Chondrocyte (in vitro differentiated cells): Measurements from ENCODE around the gene MRE11. TPM values are rescaled to one million over a fixed set of nuclear protein-coding genes. Genes with fewer than 3 reads are reported as not detected.

Experiments
- microRNA-seq: library from miRNA; unstranded; fragments of <30 nt; microRNA quantifications from one replicate; pipeline ENCODE4 v1.2.0, GENCODE V29; 2020; ENCODE audit warnings: borderline number of aligned reads
- total RNA-seq: library from RNA; stranded (reverse); gene quantifications from 3 replicates; pipeline ENCODE4 v1.2.1, GENCODE V29; 2021

MRE11 gene
- total RNA-seq, 1 donor from 2014 or later = 13.7 TPM

Small RNA genes lying within 50 kb of the gene (microRNA-seq; reads per million reads assigned to microRNA genes)
- 5.0 reads per million for gene MIR548L

Other genes with a start within 250 kb of the MRE11 start
- gene IZUMO1R, start 189.3 kb downstream of the MRE11 start, total RNA-seq = not detected in 3 replicates
- 0.05 TPM in 1 of 3 replicates, not detected in the others for gene GPR83, start 92.4 kb downstream of the MRE11 start, total RNA-seq
- gene ANKRD49, start 140 bp upstream of the MRE11 start, total RNA-seq = 8.6 to 11.2 TPM (median 8.9 TPM) in 3 replicates
- gene C11orf97, start 18.6 kb upstream of the MRE11 start, total RNA-seq = not detected in 3 replicates
- 4.6 to 8.6 TPM (median 7.7 TPM) in 3 replicates for gene FUT4, start 50.1 kb upstream of the MRE11 start, total RNA-seq
- gene PIWIL4, start 73.5 kb upstream of the MRE11 start, total RNA-seq = 2.4 to 2.6 TPM (median 2.5 TPM) in 3 replicates